ENCODE data around the gene GCN1. TPM values are rescaled to one million over a fixed set of nuclear protein-coding genes. Genes with fewer than 3 reads are reported as not detected.

GCN1 gene
- total and polyA plus RNA-seq, 2 of the 8 experiments (the other 6 are each of a cell fraction or from before 2014, with no cell fraction given) = 61.4 to 133 TPM

DNA sequence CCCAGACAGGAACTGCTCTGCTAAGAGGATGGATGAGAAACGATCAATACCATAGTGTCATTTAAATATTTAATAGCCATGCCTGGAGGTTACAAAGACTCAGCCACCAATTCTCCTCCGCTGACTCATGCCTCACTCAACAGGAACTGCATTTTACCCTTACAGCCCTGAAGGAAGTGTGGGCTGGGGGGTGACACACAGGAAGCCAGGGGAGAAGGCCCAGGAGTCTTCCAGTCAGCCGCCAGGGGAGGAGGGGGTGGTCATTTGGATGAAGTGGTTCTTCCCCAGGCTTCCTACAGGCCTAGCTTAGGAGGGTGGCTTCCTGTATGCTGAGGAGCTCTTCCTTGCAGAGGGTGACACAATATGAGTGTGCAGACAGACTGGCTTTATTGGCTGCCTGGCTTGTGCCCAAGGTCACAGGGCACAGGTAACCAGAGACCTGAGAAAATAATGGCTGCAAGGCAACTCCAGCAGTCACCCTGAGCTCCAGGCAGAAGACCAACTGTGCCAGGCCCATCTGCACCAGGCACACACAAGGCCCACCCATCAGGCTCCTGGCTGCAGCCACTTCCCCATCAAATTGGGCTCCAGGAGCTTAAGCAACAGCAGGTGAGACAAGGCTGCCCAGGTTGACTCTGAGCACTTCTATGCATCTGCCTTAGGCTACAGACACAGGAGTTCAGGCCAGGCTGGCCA lies 36.9 kb upstream of the GCN1 start:
- H2BK12ac ChIP-seq (ENCODE audit: low read depth, low read length) = peak overlapping the region; percentile 100
- H3K27ac ChIP-seq (ENCODE audit: low read depth, low read length) = peak overlapping the region; percentile 74; the same call in 1 of the 2 replicates
- H4K20me1 ChIP-seq (replicated peaks in 1 of 2; ENCODE audit: control insufficient read depth in 1 of 2, insufficient read depth in 2 of 2, low read length in 2 of 2) = peaks cover 2 to 7% of the 10 kb centered on the region in 2 experiments
- peak overlapping the region in 1 of 4 experiments; percentile 35; a peak in 2 of 7 replicates for H3K9ac ChIP-seq (replicated peaks in 1 of 4; ENCODE audit: extremely low read depth in 1 of 4, low read depth in 3 of 4, low read length in 3 of 4)
- WGBS, 2 experiments (ENCODE audit: extremely low coverage in 1 of 2, insufficient coverage in 1 of 2, insufficient read length in 1 of 2, insufficient replicate concordance in 2 of 2, low coverage in 1 of 2, low lambda C conversion rate in 2 of 2, missing lambda C conversion rate in 1 of 2) = 37% methylated on average over 3 of the region's 3 CpGs; no CpG with 5 or more reads in 1 of the 2 experiments
- CTCF ChIA-PET (ENCODE audit: partially characterized antibody) = interaction anchor here (0.8 to 17.8 kb wide), 11 partner anchors 12 to 213 kb away, joined by 3 to 930 read pairs (median 4); partner anchors contain the start of genes PXN, RNU4-1, RNU4-2 and RPLP0
- peaks cover 0 to 2% (median under 1%) of the 10 kb centered on the region in 4 experiments; a peak in 1 of 8 replicates for H3K36me3 ChIP-seq (ENCODE audit: control insufficient read depth in 2 of 4, insufficient read depth in 4 of 4, low read length in 3 of 4)
- peak overlapping the region; percentile 74 for H3K18ac ChIP-seq (ENCODE audit: extremely low read depth, low read length)
- H3K4me1 ChIP-seq (replicated peaks in 1 of 4; ENCODE audit: control insufficient read depth in 3 of 4, insufficient read depth in 4 of 4, low read length in 3 of 4) = peaks cover 44 to 78% (median 51%) of the 10 kb centered on the region in 4 experiments
- no peak overlapping the region for H3K23ac ChIP-seq (ENCODE audit: insufficient read length)
- peak overlapping the region; percentile 82; the same call in 1 of the 2 replicates for H2BK15ac ChIP-seq (ENCODE audit: low read length)
- peak in 1 of 2 experiments; percentile 84 for DNase-seq (ENCODE audit: low read depth in 1 of 2, low spot score in 2 of 2)
- H3K4me2 ChIP-seq (ENCODE audit: insufficient read depth in 1 of 2, low read depth in 2 of 2, low read length in 2 of 2) = peak overlapping the region; percentile 46 to 56
- H3K79me1 ChIP-seq (ENCODE audit: low read depth, low read length) = peaks cover 8% of the 10 kb centered on the region; the same call in 1 of the 2 replicates
- H3K14ac ChIP-seq (ENCODE audit: insufficient read length) = no peak overlapping the region
- peak overlapping the region; percentile 15 for H3K4ac ChIP-seq (replicated peaks; ENCODE audit: insufficient read length, low read depth, low read length)
- no peaks in the 10 kb centered on the region; the same call in 1 of the 2 replicates for H3K23me2 ChIP-seq (ENCODE audit: low read depth, low read length)
- peak overlapping the region; percentile 100 for H2BK5ac ChIP-seq (ENCODE audit: low read depth, low read length)
- peak overlapping the region; percentile 40 for H4K5ac ChIP-seq (ENCODE audit: insufficient read length, low read depth, low read length)
- no peaks in the 10 kb centered on the region for H3K9me3 ChIP-seq (ENCODE audit: insufficient read depth in 2 of 2, low read depth in 1 of 2, low read length in 1 of 2)
- no peak overlapping the region for H3K56ac ChIP-seq (replicated peaks; ENCODE audit: insufficient read length, low read depth, low read length)
- H3K27me3 ChIP-seq (replicated peaks in 1 of 4; ENCODE audit: control insufficient read depth in 3 of 4, extremely low read depth in 1 of 4, insufficient read depth in 3 of 4, low read length in 3 of 4) = no peaks in the 10 kb centered on the region
- H4K91ac ChIP-seq (replicated peaks; ENCODE audit: insufficient read length, low read length) = peak overlapping the region; percentile 77
- POLR2A ChIA-PET (ENCODE audit: partially characterized antibody) = interaction anchor here (0.7 to 88.3 kb wide), 6 partner anchors 12 to 90 kb away, joined by 3 to 4270 read pairs (median 38); partner anchors contain the start of genes GCN1, PXN, RNU4-1 and RNU4-2
- H2AFZ ChIP-seq (ENCODE audit: low read length) = no peak overlapping the region
- peak overlapping the region; percentile 4 for H2BK120ac ChIP-seq (replicated peaks; ENCODE audit: low read depth, low read length)
- no peak for FAIRE-seq
- H2BK20ac ChIP-seq (ENCODE audit: low read length) = peak overlapping the region; percentile 96; the same call in 1 of the 2 replicates
- peaks cover 0 to 58% of the 10 kb centered on the region in 2 experiments; a peak in 2 of 4 replicates for H3K79me2 ChIP-seq (ENCODE audit: control insufficient read depth in 1 of 2, insufficient read depth in 2 of 2, low read length in 2 of 2)
- peak overlapping the region in 1 of 4 experiments; percentile 38; a peak in 3 of 8 replicates for H3K4me3 ChIP-seq (ENCODE audit: extremely low read depth in 1 of 4, insufficient read depth in 2 of 4, low read depth in 3 of 4, low read length in 4 of 4)
- H4K8ac ChIP-seq (ENCODE audit: extremely low read depth, insufficient read depth, low read length) = peak overlapping the region; percentile 63; the same call in 1 of the 2 replicates
- peak overlapping the region; percentile 85 for H2AK5ac ChIP-seq (ENCODE audit: low read depth, low read length)
- TF ChIP-seq SP4 (IDR thresholded peaks at IDR 0.05; ENCODE audit: low read length) (no peak), MAFK (IDR thresholded peaks at IDR 0.05; ENCODE audit: low read depth, low read length) (peak; percentile 39; the same call in 1 of the 2 replicates), EGR1 (IDR thresholded peaks at IDR 0.05; ENCODE audit: borderline replicate concordance, low read depth, low read length) (peak; percentile 41; the same call in 1 of the 2 replicates), POLR2AphosphoS5 (IDR thresholded peaks at IDR 0.05; ENCODE audit: low read depth, low read length) (peak; percentile 58), JUND (IDR thresholded peaks at IDR 0.05; ENCODE audit: low read length) (peak; percentile 80; the same call in 1 of the 2 replicates), YY1 (IDR thresholded peaks at IDR 0.05; ENCODE audit: low read depth, low read length) (no peak), POLR2A (IDR thresholded peaks at IDR 0.05; ENCODE audit: control extremely low read depth in 1 of 2, low read depth in 2 of 2, low read length in 2 of 2) (peak in 1 of 2 experiments; percentile 76; a peak in 1 of 3 replicates), TCF12 (IDR thresholded peaks at IDR 0.05; ENCODE audit: low read depth, low read length) (no peak), SRF (IDR thresholded peaks at IDR 0.05; ENCODE audit: low read depth, low read length) (no peak), TBP (IDR thresholded peaks at IDR 0.05; ENCODE audit: low read depth, low read length) (no peak), SUZ12 (IDR thresholded peaks at IDR 0.05; ENCODE audit: low read length) (no peak), RNF2 (IDR thresholded peaks at IDR 0.05; ENCODE audit: borderline replicate concordance, low read depth, low read length, missing control alignments, poor library complexity, severe bottlenecking) (no peak)

Measured in H1 (cell line).